Measurements from ENCODE around the gene ALK.

ALK gene

DNA sequence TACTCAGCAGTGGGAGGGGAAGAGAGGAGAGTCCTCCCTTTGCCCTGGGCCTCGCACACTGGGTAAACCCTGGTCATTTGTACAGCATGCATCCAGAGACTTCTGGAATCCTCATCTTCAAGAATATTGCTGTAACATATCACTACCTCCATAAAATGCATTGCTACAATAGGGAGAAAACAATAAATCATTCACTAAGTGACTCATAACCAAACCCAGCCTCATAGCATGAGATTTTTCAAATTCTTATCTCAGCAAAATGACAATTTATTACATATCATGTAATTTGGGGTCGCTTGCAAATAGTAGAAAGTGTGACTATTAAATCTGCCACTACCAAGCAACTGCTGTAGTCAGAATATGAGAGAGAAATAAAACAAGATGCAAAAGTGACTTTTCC is 189.4 kb downstream of the ALK start:
- Histone ChIP-seq H3K9me3 (no peaks in the 10 kb centered on the region), H3K27ac (no peak overlapping the region), H3K4me1 (ENCODE audit: control insufficient read depth in 1 of 2, insufficient read depth in 1 of 2, low read depth in 1 of 2, low read length in 1 of 2) (no peaks in the 10 kb centered on the region), H3K4me3 (ENCODE audit: low read depth in 1 of 2, low read length in 1 of 2) (no peak overlapping the region), H3K36me3 (no peaks in the 10 kb centered on the region), H3K27me3 (no peaks in the 10 kb centered on the region)
- TF ChIP-seq, protein P1, sequence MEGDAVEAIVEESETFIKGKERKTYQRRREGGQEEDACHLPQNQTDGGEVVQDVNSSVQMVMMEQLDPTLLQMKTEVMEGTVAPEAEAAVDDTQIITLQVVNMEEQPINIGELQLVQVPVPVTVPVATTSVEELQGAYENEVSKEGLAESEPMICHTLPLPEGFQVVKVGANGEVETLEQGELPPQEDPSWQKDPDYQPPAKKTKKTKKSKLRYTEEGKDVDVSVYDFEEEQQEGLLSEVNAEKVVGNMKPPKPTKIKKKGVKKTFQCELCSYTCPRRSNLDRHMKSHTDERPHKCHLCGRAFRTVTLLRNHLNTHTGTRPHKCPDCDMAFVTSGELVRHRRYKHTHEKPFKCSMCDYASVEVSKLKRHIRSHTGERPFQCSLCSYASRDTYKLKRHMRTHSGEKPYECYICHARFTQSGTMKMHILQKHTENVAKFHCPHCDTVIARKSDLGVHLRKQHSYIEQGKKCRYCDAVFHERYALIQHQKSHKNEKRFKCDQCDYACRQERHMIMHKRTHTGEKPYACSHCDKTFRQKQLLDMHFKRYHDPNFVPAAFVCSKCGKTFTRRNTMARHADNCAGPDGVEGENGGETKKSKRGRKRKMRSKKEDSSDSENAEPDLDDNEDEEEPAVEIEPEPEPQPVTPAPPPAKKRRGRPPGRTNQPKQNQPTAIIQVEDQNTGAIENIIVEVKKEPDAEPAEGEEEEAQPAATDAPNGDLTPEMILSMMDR (IDR thresholded peaks at IDR 0.05), result no peak

DNA sequence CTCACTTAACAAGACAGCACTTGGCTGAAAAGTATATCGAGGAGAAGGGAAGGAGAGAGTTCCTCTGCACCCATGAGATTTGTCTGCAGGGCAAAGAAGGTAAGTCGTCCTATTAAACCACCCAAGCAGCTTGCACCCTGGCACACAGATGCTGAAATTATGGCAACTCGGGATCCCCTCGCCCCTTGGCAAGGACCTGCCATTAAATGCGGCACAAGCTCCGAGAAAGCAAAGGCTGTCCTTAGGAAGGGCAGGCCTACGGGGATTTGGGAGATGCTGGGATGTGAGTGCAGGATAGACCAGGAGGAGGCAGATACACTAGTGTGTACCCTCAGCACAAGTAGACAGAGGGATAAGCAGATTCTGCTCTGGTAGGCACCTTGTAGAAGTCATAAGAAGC is 191.5 kb downstream of the ALK start:
- no peaks in the 10 kb centered on the region for H3K36me3 ChIP-seq

DNA sequence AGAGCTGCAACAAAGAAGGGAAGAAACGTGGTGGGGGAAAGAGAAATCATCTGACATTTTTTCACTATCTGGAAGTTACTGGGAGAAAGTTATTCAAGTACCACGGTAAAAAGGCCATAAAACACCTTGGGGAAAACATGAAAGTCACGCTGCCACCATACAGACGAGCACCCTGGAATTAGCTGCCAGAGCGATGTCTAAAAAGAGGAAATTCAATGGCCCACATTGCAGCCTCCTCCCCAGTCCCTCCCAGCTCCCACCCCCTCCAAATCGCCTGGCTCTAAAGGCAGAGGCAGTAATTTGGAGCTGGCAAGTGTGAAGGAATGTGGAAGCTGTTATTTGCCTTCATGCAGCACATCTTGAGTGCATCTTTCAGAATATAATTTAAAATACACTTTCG is 192.0 kb downstream of the ALK start:
- Histone ChIP-seq H3K36me3 (no peaks in the 10 kb centered on the region), H3K9me3 (no peaks in the 10 kb centered on the region), H3K27me3 (no peaks in the 10 kb centered on the region), H3K27ac (no peak overlapping the region), H3K4me1 (ENCODE audit: control insufficient read depth in 1 of 2, insufficient read depth in 1 of 2, low read depth in 1 of 2, low read length in 1 of 2) (no peaks in the 10 kb centered on the region), H3K4me3 (ENCODE audit: low read depth in 1 of 2, low read length in 1 of 2) (no peak overlapping the region)
- TF ChIP-seq, protein P1 (IDR thresholded peaks at IDR 0.05), result no peak

More for the DNA sequence above, 191.5 kb downstream of the ALK start:
- H3K4me1 ChIP-seq (ENCODE audit: control insufficient read depth in 1 of 2, insufficient read depth in 1 of 2, low read depth in 1 of 2, low read length in 1 of 2), result no peaks in the 10 kb centered on the region
- TF ChIP-seq, protein P1 (IDR thresholded peaks at IDR 0.05), result no peak
- H3K27ac ChIP-seq, result no peak overlapping the region
- H3K27me3 ChIP-seq, result no peaks in the 10 kb centered on the region
- no peaks in the 10 kb centered on the region for H3K9me3 ChIP-seq
- no peak overlapping the region for H3K4me3 ChIP-seq (ENCODE audit: low read depth in 1 of 2, low read length in 1 of 2)

DNA sequence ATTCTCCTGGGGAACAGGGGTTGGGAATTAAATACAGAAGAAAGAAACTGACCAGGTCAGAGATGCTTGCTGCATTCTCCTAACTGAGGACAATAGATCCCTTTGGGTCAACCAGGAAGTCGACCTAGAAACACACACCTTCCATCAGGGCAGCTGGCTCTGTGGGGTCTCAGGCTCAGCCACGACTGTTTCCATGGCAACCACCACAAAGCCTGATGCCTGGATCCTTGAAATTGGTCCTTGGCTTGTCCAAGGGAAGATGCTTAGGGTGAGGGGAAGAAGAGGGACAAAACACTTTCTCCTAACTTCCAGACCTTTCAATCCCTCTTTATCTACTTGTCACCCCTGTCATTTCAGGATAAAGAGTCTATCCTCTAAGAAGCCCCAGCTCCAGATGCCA is 194.4 kb downstream of the ALK start:
- Histone ChIP-seq H3K9me3 (no peaks in the 10 kb centered on the region), H3K27me3 (no peaks in the 10 kb centered on the region), H3K4me1 (ENCODE audit: control insufficient read depth in 1 of 2, insufficient read depth in 1 of 2, low read depth in 1 of 2, low read length in 1 of 2) (no peaks in the 10 kb centered on the region), H3K4me3 (ENCODE audit: low read depth in 1 of 2, low read length in 1 of 2) (no peak overlapping the region), H3K36me3 (no peaks in the 10 kb centered on the region), H3K27ac (no peak overlapping the region)
- TF ChIP-seq, protein P1 (IDR thresholded peaks at IDR 0.05), result no peak

DNA sequence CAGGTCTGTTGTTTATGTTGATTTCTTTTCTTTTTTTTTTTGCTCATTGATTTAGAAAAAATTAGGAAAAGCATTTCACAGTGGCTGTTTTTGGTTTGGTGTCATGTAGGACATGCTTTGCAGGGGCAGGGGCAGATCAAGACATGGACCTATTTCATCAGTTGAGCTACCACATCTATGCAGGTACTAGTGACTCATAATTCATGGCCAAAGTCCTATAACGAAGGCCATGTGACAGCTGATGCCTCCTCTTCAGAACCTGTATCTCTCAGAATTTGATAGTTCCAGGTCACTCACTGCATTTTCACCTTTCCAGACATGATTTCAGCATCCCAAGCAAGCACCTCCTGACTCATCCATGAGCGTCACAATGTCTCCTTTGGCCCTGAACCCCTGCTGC is 195.8 kb downstream of the ALK start:
- Histone ChIP-seq H3K36me3 (no peaks in the 10 kb centered on the region), H3K4me1 (ENCODE audit: control insufficient read depth in 1 of 2, insufficient read depth in 1 of 2, low read depth in 1 of 2, low read length in 1 of 2) (no peaks in the 10 kb centered on the region), H3K27me3 (no peaks in the 10 kb centered on the region), H3K4me3 (ENCODE audit: low read depth in 1 of 2, low read length in 1 of 2) (no peak overlapping the region), H3K9me3 (no peaks in the 10 kb centered on the region), H3K27ac (no peak overlapping the region)
- TF ChIP-seq, protein P1 (IDR thresholded peaks at IDR 0.05), result no peak

DNA sequence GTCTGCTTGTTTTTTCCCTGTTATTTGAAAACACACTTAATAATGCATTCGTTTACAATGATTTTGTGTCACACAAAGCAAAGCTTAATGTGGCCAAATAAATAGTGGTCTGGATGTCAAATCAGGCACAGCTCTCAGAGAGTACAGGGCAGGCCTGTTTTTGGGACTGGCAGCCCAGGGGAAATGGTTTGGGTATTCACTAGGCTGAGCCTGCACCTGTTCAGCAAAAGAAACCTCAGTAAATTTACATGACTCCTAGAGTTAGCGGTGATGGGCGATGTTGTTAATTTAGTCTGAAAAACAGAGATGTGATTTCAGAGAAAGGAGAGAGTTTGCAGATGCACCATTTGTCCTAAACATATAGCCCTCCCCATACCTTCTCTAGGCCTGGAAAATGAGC is 197.1 kb downstream of the ALK start:
- no peaks in the 10 kb centered on the region for H3K36me3 ChIP-seq
- H3K9me3 ChIP-seq, result no peaks in the 10 kb centered on the region
- H3K27me3 ChIP-seq, result no peaks in the 10 kb centered on the region
- H3K27ac ChIP-seq, result no peak overlapping the region
- H3K4me1 ChIP-seq (ENCODE audit: control insufficient read depth in 1 of 2, insufficient read depth in 1 of 2, low read depth in 1 of 2, low read length in 1 of 2), result no peaks in the 10 kb centered on the region
- TF ChIP-seq, protein P1 (IDR thresholded peaks at IDR 0.05), result no peak
- no peak overlapping the region for H3K4me3 ChIP-seq (ENCODE audit: low read depth in 1 of 2, low read length in 1 of 2)
